ENCODE measurements around the gene FRAT2.

- TF ChIP-seq CTCF (IDR thresholded peaks at IDR 0.05) (no peak), POLR2A (IDR thresholded peaks at IDR 0.05) (no peak)
Observed at GRCh38 chr10:97358349-97358748, 23.8 kb upstream of the FRAT2 start.
